ENCODE measurements around the gene MAN1B1.
A peak's percentile ranks its signal among the peaks of the same experiment; 100 is the strongest.
"Not testable (repeated sequence)": the region's sequence is repeated elsewhere in the genome, so short reads cannot be mapped to it uniquely, and the experiment has no call there.

The MAN1B1 gene

DNA sequence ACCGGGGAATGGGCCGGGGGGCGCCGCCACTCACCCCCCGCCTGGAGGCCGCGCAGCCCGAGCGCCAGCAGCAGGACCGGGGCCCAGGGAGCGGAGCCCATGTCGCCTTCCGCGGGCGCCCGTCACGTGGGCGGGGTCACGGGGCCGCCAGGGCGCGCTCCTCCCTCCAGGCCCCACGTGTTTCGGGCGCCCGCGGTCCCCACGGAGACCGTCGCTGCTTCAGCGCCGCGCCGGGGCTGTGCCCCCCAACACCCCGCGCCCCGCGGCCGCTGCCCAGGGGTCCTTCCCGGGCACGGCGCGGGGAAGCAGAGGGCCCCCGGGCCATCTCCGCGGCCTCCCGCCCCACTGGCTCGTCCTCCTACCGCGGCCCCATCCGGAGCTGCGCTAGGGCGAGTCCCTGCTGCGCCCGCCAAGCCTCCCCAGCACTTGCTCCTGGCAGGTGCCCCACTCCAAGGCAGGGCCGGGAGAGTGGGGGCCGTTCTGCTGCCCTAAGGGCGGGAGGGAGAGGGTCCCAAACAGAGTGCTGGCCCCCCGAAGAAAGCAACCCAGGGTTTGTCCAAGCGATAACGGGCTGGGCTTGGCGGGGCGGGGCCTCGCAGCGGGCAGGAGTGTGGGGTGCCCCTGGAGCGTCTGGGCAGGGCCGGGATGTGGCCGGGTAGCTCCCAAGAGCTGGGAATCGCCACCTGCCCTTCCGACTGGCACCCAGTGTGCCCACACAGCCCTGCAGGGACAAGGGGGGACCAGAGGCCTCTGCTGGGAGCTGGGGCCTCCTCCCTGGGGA, 28.0 kb downstream of the MAN1B1 start, which contains the start of gene DPP7:
Gene DPP7, minus strand, starts transcription at position 121 of the 781 bp plus-strand sequence. Its CDS starts 20 bp downstream, at position 101.
- H3K27me3 Mint-ChIP-seq = no peaks in the 10 kb centered on the region
- peak within 1 kb of the TSS; percentile 77 for H3K4me3 Mint-ChIP-seq
- H3K4me1 Mint-ChIP-seq (ENCODE audit: low read depth) = peaks cover 10% of the 10 kb centered on the region
- H3K36me3 Mint-ChIP-seq = no peaks in the 10 kb centered on the region
- H3K9me3 Mint-ChIP-seq (ENCODE audit: low read depth) = no peaks in the 10 kb centered on the region
- no peak within 1 kb of the TSS for H3K27ac Mint-ChIP-seq

DNA sequence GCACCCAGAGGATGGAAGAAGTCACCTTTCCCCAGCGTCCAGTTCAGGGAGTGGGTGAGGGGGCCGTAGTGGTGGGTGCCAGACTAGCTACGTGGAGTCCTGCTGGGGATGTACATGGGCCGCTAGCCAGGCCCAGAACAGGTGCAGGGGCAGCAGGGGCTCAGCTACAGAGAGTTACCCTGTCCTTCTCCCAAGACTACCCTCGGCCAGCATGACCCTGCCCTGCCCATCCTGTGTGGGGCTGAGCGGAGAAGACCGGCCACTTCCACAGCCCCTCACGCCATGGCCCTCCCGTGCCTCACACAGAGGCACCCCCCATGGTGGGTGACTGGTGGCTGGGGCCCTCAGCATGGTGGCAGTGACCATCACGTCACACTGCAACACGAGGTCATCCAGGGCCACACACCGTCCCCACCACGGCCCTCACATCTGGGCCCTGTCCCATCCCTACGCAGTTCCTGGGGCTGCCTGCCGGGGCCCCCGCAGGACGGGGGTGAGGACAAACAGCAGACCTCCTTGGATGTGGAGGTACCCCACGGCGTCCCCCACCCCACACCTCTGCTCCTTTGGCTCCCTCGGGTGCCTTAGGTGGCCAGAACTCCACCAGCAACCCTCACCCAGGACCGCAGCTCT, 28.7 kb downstream of the MAN1B1 start:
- H3K9me3 Mint-ChIP-seq (ENCODE audit: low read depth) = no peaks in the 10 kb centered on the region
- H3K27me3 Mint-ChIP-seq = no peaks in the 10 kb centered on the region
- no peaks in the 10 kb centered on the region for H3K36me3 Mint-ChIP-seq
- peak overlapping the region; percentile 61 for H3K4me3 Mint-ChIP-seq
- peaks cover 10% of the 10 kb centered on the region for H3K4me1 Mint-ChIP-seq (ENCODE audit: low read depth)
- H3K27ac Mint-ChIP-seq = no peak overlapping the region

- H3K27ac Mint-ChIP-seq = no peak overlapping the region
- H3K4me1 Mint-ChIP-seq (ENCODE audit: low read depth) = peaks cover 10% of the 10 kb centered on the region
- H3K9me3 Mint-ChIP-seq (ENCODE audit: low read depth) = no peaks in the 10 kb centered on the region
- H3K27me3 Mint-ChIP-seq = no peaks in the 10 kb centered on the region
- peak overlapping the region; percentile 7 for H3K4me3 Mint-ChIP-seq
- H3K36me3 Mint-ChIP-seq = no peaks in the 10 kb centered on the region
These were observed 29.3 kb downstream of the MAN1B1 start for GRCh38 chr9:137116027-137116507.

DNA sequence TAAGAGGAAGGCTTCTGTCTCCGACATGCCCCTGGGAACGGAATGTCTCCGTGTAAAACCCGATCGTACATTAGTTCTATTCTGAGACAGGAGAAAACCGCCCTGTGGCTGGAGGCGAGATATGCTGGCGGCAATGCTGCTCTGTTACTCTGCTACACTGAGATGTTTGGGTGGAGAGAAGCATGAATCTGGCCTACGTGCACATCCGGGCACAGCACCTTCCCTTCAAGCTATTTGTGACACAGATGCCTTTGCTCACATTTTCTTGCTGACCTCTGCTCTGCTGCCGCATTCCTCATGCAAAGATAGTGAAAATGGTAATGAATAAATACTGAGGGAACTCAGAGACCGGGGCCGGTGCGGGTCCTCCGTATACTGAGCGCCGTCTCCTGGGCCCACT, 29.9 kb downstream of the MAN1B1 start:
- H3K4me3 Mint-ChIP-seq = peak overlapping the region; percentile 28
- H3K4me1 Mint-ChIP-seq (ENCODE audit: low read depth) = peaks cover 10% of the 10 kb centered on the region
- no peaks in the 10 kb centered on the region for H3K36me3 Mint-ChIP-seq
- H3K27me3 Mint-ChIP-seq = no peaks in the 10 kb centered on the region
- no peaks in the 10 kb centered on the region for H3K9me3 Mint-ChIP-seq (ENCODE audit: low read depth)
- H3K27ac Mint-ChIP-seq = no peak overlapping the region

DNA sequence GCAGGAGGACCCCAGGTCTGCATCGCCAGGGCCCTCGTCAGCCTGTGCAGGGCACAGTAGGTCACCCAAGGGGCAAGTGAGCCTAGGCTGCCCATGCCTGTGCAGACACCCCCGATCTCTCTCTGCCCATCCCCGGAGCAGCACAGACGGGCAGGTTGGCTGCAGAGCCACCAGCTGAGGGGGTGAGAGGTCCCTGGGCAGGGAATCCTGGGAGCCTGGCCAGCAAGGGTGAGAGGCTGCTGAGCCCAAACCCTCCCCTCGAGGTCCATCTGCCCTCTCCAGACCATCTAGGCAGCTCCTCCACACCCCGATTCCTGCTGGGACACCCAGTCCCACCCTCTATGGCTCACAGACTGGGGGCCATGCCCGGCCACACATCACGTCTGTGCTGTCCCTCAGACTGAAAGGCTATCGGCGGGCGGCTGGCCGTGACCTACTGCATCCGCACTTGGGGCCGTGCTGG, 30.5 kb downstream of the MAN1B1 start:
- no peaks in the 10 kb centered on the region for H3K27me3 Mint-ChIP-seq
- no peak overlapping the region for H3K27ac Mint-ChIP-seq
- H3K9me3 Mint-ChIP-seq (ENCODE audit: low read depth) = no peaks in the 10 kb centered on the region
- H3K4me1 Mint-ChIP-seq (ENCODE audit: low read depth) = peaks cover 10% of the 10 kb centered on the region
- no peaks in the 10 kb centered on the region for H3K36me3 Mint-ChIP-seq
- no peak overlapping the region for H3K4me3 Mint-ChIP-seq

DNA sequence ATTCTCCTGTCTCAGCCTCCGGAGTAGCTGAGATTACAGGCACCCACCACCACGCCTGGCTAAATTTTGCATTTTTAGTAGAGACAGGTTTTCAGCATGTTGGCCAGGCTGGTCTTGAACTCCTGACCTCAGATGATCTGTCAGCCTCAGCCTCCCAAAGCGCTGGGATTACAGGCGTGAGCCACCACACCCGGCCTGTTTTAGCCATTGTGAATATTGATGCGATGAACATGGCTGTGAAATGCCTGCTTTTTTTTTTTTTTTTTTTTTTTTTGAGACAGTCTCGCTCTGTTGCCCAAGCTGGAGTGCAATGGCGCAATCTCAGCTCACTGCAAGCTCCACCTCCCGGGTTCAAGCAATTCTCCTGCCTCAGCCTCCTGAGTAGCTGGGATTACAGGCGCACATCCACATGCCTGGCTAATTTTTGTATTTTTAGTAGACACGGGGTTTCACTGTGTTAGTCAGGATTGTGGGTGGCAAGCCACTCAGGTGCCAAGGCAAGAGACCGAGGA, 31.4 kb downstream of the MAN1B1 start:
- H3K4me3 Mint-ChIP-seq; H3K36me3 Mint-ChIP-seq; H3K4me1 Mint-ChIP-seq (ENCODE audit: low read depth); H3K27me3 Mint-ChIP-seq; H3K9me3 Mint-ChIP-seq (ENCODE audit: low read depth); H3K27ac Mint-ChIP-seq: not testable (repeated sequence)

- H3K27ac Mint-ChIP-seq; H3K27me3 Mint-ChIP-seq; H3K4me3 Mint-ChIP-seq; H3K36me3 Mint-ChIP-seq; H3K9me3 Mint-ChIP-seq (ENCODE audit: low read depth): not testable (repeated sequence)
- peaks cover 20% of the 10 kb centered on the region for H3K4me1 Mint-ChIP-seq (ENCODE audit: low read depth)
These were observed 35.4 kb downstream of the MAN1B1 start for GRCh38 chr9:137121927-137122795.

DNA sequence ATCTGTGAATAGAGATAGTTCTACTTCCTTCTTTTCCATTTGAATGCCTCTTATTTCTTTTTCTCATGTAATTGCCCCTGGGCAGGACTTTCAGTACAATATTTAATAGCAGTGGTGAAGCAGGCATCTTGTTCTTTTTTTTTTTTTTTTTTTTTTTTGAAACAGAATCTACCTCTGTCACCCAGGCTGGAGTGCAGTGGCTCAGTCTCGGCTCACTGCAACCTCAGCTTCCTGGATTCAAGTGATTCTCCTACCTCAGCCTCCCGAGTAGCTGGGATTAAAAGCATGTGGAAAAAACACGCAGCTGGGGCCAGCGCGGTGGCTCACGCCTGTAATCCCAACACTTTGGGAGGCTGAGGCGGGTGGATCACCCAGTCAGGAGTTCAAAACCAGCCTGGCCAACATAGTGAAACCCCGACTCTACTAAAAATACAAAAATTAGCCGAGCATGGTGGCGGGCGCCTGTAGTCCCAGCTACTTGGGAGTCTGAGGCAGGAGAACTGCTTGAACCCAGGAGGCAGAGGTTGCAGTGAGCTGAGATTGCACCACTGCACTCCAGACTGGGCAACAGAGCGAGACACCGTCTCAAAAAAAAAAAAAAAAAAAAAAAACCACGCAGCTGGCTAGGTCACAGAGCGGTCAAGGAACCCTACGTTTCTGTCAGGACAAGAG, 36.1 kb downstream of the MAN1B1 start:
- peaks cover 27% of the 10 kb centered on the region for H3K4me1 Mint-ChIP-seq (ENCODE audit: low read depth)
- H3K36me3 Mint-ChIP-seq; H3K27me3 Mint-ChIP-seq; H3K4me3 Mint-ChIP-seq; H3K9me3 Mint-ChIP-seq (ENCODE audit: low read depth); H3K27ac Mint-ChIP-seq: not testable (repeated sequence)

DNA sequence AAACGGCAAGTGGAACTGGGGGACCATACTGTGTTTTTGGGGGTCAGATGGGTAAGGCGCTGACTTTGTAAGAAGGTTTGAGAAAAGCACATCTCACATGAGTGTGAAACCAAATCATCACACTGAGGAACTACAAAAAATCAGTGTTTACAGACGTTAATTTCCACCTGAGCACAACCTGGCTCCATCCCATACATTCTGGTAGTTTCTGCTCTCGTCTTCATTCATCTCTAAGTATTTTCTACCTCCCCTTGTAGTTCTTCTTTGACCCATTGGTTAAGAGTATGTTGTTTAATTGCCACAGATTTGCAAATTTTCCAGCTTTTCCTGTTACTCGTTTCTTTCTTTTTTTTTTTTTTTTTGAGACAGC, 36.7 kb downstream of the MAN1B1 start:
- Mint-ChIP-seq H3K27me3 (no peaks in the 10 kb centered on the region), H3K4me1 (ENCODE audit: low read depth) (peaks cover 32% of the 10 kb centered on the region), H3K36me3 (no peaks in the 10 kb centered on the region), H3K9me3 (ENCODE audit: low read depth) (no peaks in the 10 kb centered on the region), H3K4me3 (no peak overlapping the region), H3K27ac (no peak overlapping the region)

DNA sequence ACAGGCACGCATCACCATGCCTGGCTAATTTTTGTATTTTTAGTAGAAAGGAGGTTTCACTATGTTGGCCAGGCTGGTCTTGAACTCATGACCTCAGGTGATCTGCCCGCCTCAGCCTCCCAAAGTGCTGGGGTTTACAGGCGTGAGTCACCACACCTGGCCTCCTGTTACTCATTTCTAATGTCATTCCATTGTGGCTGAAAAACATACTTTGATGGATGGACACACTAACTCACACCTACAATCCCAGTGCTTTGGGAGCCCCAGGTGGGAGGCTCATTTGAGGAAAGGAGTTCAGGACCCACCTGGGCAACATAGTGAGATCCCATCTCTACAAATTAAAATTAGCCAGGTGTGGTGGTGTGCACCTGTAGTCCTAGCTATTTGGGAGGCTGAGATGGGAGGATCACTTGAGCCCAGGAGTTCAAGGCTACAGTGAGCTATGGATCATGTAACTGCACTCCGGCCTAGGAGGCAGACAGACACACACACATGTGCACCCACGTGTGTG, 37.2 kb downstream of the MAN1B1 start:
- not testable (repeated sequence) for H3K27ac Mint-ChIP-seq; H3K4me3 Mint-ChIP-seq; H3K27me3 Mint-ChIP-seq; H3K9me3 Mint-ChIP-seq (ENCODE audit: low read depth); H3K36me3 Mint-ChIP-seq
- peaks cover 32% of the 10 kb centered on the region for H3K4me1 Mint-ChIP-seq (ENCODE audit: low read depth)

- Mint-ChIP-seq H3K27ac (peak overlapping the region; percentile 92), H3K27me3 (no peaks in the 10 kb centered on the region), H3K4me3 (peak overlapping the region; percentile 95), H3K36me3 (no peaks in the 10 kb centered on the region), H3K4me1 (ENCODE audit: low read depth) (peaks cover 28% of the 10 kb centered on the region), H3K9me3 (ENCODE audit: low read depth) (no peaks in the 10 kb centered on the region)
These were observed 40.0 kb downstream of the MAN1B1 start for GRCh38 chr9:137126786-137127185.

GRCh38 chr9:137127301-137128157, 40.7 kb downstream of the MAN1B1 start:
- Mint-ChIP-seq H3K9me3 (ENCODE audit: low read depth) (no peaks in the 10 kb centered on the region), H3K4me3 (peak overlapping the region; percentile 95), H3K27me3 (no peaks in the 10 kb centered on the region), H3K27ac (peak overlapping the region; percentile 92), H3K36me3 (no peaks in the 10 kb centered on the region), H3K4me1 (ENCODE audit: low read depth) (peaks cover 28% of the 10 kb centered on the region)

GRCh38 chr9:137128158-137128861, 41.5 kb downstream of the MAN1B1 start:
- H3K27me3 Mint-ChIP-seq = peaks cover 3% of the 10 kb centered on the region
- H3K4me3 Mint-ChIP-seq = peak overlapping the region; percentile 95
- peak overlapping the region; percentile 92 for H3K27ac Mint-ChIP-seq
- peaks cover 2% of the 10 kb centered on the region for H3K36me3 Mint-ChIP-seq
- no peaks in the 10 kb centered on the region for H3K9me3 Mint-ChIP-seq (ENCODE audit: low read depth)
- H3K4me1 Mint-ChIP-seq (ENCODE audit: low read depth) = peaks cover 28% of the 10 kb centered on the region

Data from activated naive CD8-positive, alpha-beta T cell (primary cell).